PC-9 (cell line): ENCODE measurements around the gene PDE6B.

Experiments used
- EZH2 ChIP-seq: fragments of 200-600 bp; sonication (generic); IDR thresholded peaks from 2 replicates; pipeline ENCODE4 v1.8.0; 2017; ENCODE audit warnings: antibody characterized with exemption, low read depth
- TF ChIP-seq, protein P1 (sequence below): fragments of 200-600 bp; sonication (generic); conservative IDR thresholded peaks from 2 replicates; pipeline ENCODE4 v1.6.1; 2017; ENCODE audit warnings: mixed run types, antibody characterized with exemption, mild to moderate bottlenecking, moderate library complexity

DNA sequence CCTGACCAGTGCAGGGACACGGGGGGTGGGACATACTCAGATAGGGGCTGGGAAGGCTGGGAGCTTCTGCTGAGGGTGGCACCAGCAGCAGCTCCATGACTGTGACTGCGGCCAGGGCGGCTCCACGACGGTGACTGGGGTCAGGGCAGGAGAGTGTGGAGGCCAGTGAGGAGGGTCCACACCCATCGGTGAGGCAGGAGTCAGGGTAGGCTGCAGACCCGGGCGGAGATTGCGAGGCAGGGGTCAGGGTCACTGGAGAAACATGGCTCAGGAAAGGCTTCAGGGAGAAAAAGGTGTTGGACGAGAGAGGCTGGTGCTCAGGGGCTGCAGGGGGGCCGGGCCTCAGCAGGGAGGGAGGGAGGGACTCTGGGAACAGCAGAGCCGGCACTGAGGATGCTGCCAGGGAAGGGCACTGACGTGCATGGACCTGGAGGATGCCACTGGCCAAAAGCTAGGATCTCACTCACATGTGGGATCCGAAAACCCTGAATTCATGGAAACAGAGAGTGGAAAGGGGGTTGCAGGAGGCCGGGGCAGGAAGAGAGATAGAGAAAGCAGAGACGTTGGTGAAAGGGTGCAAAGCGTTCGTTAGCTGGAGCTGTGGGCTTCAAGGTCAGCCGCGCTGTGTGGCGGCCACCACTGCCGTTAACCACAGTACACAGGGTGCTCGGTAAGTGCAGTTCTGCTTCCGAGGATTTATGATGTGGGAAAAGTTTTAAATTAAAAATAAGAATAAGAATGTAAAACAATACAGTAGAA, 26.7 kb downstream of the PDE6B start:
- TF ChIP-seq, protein P1, sequence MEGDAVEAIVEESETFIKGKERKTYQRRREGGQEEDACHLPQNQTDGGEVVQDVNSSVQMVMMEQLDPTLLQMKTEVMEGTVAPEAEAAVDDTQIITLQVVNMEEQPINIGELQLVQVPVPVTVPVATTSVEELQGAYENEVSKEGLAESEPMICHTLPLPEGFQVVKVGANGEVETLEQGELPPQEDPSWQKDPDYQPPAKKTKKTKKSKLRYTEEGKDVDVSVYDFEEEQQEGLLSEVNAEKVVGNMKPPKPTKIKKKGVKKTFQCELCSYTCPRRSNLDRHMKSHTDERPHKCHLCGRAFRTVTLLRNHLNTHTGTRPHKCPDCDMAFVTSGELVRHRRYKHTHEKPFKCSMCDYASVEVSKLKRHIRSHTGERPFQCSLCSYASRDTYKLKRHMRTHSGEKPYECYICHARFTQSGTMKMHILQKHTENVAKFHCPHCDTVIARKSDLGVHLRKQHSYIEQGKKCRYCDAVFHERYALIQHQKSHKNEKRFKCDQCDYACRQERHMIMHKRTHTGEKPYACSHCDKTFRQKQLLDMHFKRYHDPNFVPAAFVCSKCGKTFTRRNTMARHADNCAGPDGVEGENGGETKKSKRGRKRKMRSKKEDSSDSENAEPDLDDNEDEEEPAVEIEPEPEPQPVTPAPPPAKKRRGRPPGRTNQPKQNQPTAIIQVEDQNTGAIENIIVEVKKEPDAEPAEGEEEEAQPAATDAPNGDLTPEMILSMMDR, result no peak
- TF ChIP-seq EZH2, result no peak
